HG03135 (cell line): ENCODE results near the gene MOCS1.

Experiments
- ATAC-seq: cut with Tn5 transposase; IDR thresholded peaks from one replicate; pipeline ENCODE4 v1.9.1; 2021; ENCODE audit warnings: mild to moderate bottlenecking, moderate library complexity; ENCODE audit not compliant: unreplicated experiment

MOCS1 gene

GRCh38 chr6:39950125-39950720 lies 16.0 kb upstream of the MOCS1 start:
- ATAC-seq, result no peak

GRCh38 chr6:39948199-39948791 lies 14.0 kb upstream of the MOCS1 start:
- no peak for ATAC-seq

GRCh38 chr6:39947611-39948068 lies 13.4 kb upstream of the MOCS1 start:
- no peak for ATAC-seq

- no peak for ATAC-seq
Observed at GRCh38 chr6:39945626-39946025, 11.4 kb upstream of the MOCS1 start.

GRCh38 chr6:39942903-39943580 lies 8.8 kb upstream of the MOCS1 start:
- ATAC-seq, result no peak

GRCh38 chr6:39941820-39942219 lies 7.6 kb upstream of the MOCS1 start:
- no peak for ATAC-seq

GRCh38 chr6:39941138-39941537 lies 6.9 kb upstream of the MOCS1 start:
- no peak for ATAC-seq

GRCh38 chr6:39938773-39939654 lies 4.8 kb upstream of the MOCS1 start:
- no peak for ATAC-seq

- no peak for ATAC-seq
Observed at GRCh38 chr6:39937686-39938333, 3.5 kb upstream of the MOCS1 start.

- ATAC-seq, result no peak
Observed at GRCh38 chr6:39936857-39937256, 2.6 kb upstream of the MOCS1 start.

- ATAC-seq, result no peak
Observed at GRCh38 chr6:39935241-39935640, 979 bp upstream of the MOCS1 start.

- ATAC-seq, result no peak
Observed at GRCh38 chr6:39933669-39934130, 562 bp downstream of the MOCS1 start.

GRCh38 chr6:39932386-39932910 lies 1.8 kb downstream of the MOCS1 start:
- no peak for ATAC-seq

GRCh38 chr6:39931607-39932006 lies 2.7 kb downstream of the MOCS1 start:
- ATAC-seq, result no peak

- ATAC-seq, result no peak
Observed at GRCh38 chr6:39930540-39930939, 3.7 kb downstream of the MOCS1 start.

- no peak for ATAC-seq
Observed at GRCh38 chr6:39929733-39930461, 4.4 kb downstream of the MOCS1 start.

- no peak for ATAC-seq
Observed at GRCh38 chr6:39929039-39929732, 5.1 kb downstream of the MOCS1 start.

GRCh38 chr6:39927159-39927558 lies 7.1 kb downstream of the MOCS1 start:
- ATAC-seq, result no peak

- ATAC-seq, result no peak
Observed at GRCh38 chr6:39926668-39927067, 7.6 kb downstream of the MOCS1 start.
